Skeletal muscle tissue (tissue), 4 donors: ENCODE data around the gene HAUS7. TPM values are rescaled to one million over a fixed set of nuclear protein-coding genes. Genes with fewer than 3 reads are reported as not detected.

Source experiments
- H3K27ac ChIP-seq: one replicate; pipeline ENCODE4 v1.7.0; 2013; ENCODE audit warnings: mild to moderate bottlenecking, low read depth, low read length, inconsistent platforms
- H3K27me3 ChIP-seq, 3 donors: one replicate each; pipeline ENCODE4 v1.7.0; 2013; ENCODE audit warnings: low read length in 3 of 3; ENCODE audit not compliant: control insufficient read depth in 3 of 3, insufficient read depth in 3 of 3
- H3K36me3 ChIP-seq, 3 donors: one replicate each; pipeline ENCODE4 v1.7.0; 2013; ENCODE audit warnings: low read length in 3 of 3; ENCODE audit not compliant: control insufficient read depth in 3 of 3, insufficient read depth in 3 of 3
- H3K4me1 ChIP-seq, 3 donors: one replicate each; pipeline ENCODE4 v1.7.0; 2013; ENCODE audit warnings: low read length in 3 of 3, mild to moderate bottlenecking in 3 of 3; ENCODE audit not compliant: control insufficient read depth in 3 of 3, insufficient read depth in 3 of 3
- H3K4me3 ChIP-seq, 3 donors: one replicate each; pipeline ENCODE4 v1.7.0; 2013; ENCODE audit warnings: low read length in 3 of 3
- H3K9ac ChIP-seq, 3 donors: one replicate each; pipeline ENCODE4 v1.7.0; 2013; ENCODE audit warnings: low read length in 3 of 3, mild to moderate bottlenecking in 3 of 3, moderate library complexity in 2 of 3, low read depth in 1 of 3
- H3K9me3 ChIP-seq, 3 donors: one replicate each; pipeline ENCODE4 v1.7.0; 2013; ENCODE audit warnings: low read length in 3 of 3; ENCODE audit not compliant: control insufficient read depth in 3 of 3
- total RNA-seq: library from RNA; depleted of rRNA; stranded (reverse); fragments of >200 nt; gene quantifications from one replicate; pipeline ENCODE4 v1.2.3, GENCODE V29; 2014
- donor health status: Osteomylitis.

The HAUS7 gene
- total RNA-seq, 1 donor from 2014 or later = 11.0 TPM

GRCh38 chrX:153450114-153450948 lies 20.0 kb downstream of the HAUS7 start:
- Histone ChIP-seq H3K27me3 (no peaks in the 10 kb centered on the region), H3K4me1 (no peaks in the 10 kb centered on the region), H3K9me3 (no peaks in the 10 kb centered on the region), H3K27ac (no peak overlapping the region), H3K9ac (no peak overlapping the region), H3K36me3 (peaks cover 0 to 5% (median 2%) of the 10 kb centered on the region in 3 donors), H3K4me3 (no peak overlapping the region)

DNA sequence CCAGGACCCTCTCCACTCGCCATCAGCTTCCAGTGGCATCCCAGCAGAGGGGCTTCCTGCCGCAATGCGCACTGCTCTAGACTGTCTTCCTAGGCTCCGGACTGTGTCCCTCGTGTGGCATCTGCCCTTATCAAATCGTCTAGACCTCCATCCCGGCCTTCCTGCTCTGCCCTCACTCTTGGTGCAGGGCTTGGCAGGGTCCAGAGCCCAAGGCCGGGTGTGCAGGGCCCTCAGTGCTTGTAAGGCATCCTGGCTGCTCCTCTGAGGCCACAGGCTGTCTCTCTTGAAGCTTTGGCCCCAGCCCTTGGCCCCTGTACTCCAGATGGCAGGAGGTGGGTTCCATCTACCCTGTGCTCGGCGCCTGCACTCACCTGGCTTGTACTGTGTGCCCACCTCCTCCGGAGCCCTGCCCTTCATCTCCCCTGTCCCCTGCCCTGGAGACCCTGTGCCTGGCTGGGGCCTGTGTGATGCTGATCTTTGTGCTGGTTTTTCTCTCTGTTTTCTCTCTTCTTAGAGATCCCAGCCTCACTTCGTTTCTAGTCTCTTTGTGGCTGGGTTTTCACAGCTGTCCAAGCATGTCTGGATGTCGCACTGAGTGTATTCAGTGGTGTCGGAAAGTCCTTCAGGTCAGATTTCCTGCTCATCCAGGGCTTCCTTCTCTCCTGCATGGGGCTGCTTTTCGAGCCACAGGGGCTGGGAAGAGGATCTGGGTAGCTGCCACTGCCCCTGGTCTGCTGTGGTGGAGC lies 20.8 kb downstream of the HAUS7 start:
- Histone ChIP-seq H3K9ac (no peak overlapping the region), H3K27me3 (no peaks in the 10 kb centered on the region), H3K36me3 (peaks cover 0 to 5% (median 2%) of the 10 kb centered on the region in 3 donors), H3K4me3 (no peak overlapping the region), H3K9me3 (no peaks in the 10 kb centered on the region), H3K4me1 (no peaks in the 10 kb centered on the region), H3K27ac (no peak overlapping the region)

DNA sequence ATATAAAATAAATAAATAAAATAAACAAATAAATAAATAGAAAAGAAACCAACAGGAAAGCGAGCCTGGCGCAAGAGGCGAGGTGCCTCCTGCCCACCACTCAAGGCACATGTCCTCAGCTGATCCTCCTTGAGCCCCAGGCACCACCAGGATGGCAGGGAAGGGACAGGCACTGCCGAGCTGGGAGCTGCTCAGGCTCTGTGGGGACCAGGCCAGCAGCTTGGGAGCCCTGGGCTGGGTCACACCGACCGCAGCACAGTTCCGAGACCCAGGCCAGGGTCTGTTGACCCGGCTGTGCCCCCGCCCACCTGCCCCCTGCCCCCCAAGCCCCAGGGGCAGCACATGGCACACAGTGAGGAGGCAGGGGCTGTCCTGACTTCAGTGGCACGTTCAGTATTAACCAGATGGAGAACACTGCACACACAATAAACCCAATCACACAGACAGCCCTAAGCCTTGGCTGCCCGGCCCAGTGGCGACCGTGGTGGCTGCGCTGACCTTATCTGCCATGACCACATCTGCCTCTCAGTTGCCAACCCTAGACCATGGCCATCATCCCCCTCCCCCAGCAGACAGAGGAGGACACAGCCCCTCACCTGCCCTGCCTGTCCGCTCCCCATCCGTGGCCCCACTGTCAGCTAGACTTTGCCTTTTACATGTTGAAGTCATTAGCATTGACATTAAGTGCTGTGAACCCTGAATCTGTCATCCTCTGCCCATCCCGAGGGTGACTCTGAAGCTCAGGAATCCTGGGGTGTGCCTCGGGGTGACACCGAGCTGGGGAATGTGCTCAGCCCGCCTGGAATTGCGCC lies 21.6 kb downstream of the HAUS7 start:
- Histone ChIP-seq H3K4me3 (no peak overlapping the region), H3K27ac (no peak overlapping the region), H3K9me3 (no peaks in the 10 kb centered on the region), H3K9ac (no peak overlapping the region), H3K36me3 (peaks cover 0 to 5% (median 2%) of the 10 kb centered on the region in 3 donors), H3K27me3 (no peaks in the 10 kb centered on the region), H3K4me1 (no peaks in the 10 kb centered on the region)

DNA sequence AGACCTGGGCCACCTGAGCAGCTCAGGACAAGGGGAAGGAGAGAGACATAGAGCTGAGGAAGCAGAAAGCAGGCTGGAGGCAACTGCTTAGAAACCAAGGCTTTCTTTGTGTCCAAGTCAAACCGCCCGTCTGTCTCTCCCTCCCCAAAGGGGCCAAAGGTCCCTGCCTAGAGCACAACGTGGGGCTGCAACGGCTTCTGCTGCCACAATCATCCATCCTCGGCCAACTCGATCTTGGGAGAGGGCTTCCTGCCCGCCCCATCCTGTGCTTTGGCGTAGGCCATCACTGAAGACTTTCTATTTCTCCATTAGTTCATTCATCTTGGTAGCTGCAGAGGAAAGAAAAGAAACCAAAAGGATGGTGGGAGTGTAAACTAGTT lies 22.8 kb downstream of the HAUS7 start:
- Histone ChIP-seq H3K27ac (no peak overlapping the region), H3K9ac (no peak overlapping the region), H3K36me3 (peaks cover 0 to 5% (median 2%) of the 10 kb centered on the region in 3 donors), H3K27me3 (no peaks in the 10 kb centered on the region), H3K4me1 (no peaks in the 10 kb centered on the region), H3K9me3 (no peaks in the 10 kb centered on the region), H3K4me3 (no peak overlapping the region)

- no peaks in the 10 kb centered on the region for H3K9me3 ChIP-seq
Measured at GRCh38 chrX:153446950-153447580, 23.3 kb downstream of the HAUS7 start.

GRCh38 chrX:153446636-153446936 lies 23.8 kb downstream of the HAUS7 start:
- Histone ChIP-seq H3K9ac (no peak overlapping the region), H3K9me3 (no peaks in the 10 kb centered on the region), H3K4me3 (no peak overlapping the region), H3K27ac (no peak overlapping the region), H3K27me3 (no peaks in the 10 kb centered on the region), H3K4me1 (no peaks in the 10 kb centered on the region), H3K36me3 (peaks cover 0 to 5% (median 2%) of the 10 kb centered on the region in 3 donors)

More at GRCh38 chrX:153446950-153447580, 23.3 kb downstream of the HAUS7 start:
- Histone ChIP-seq H3K36me3 (peaks cover 0 to 5% (median 2%) of the 10 kb centered on the region in 3 donors), H3K9ac (no peak overlapping the region), H3K27me3 (no peaks in the 10 kb centered on the region), H3K4me3 (no peak overlapping the region), H3K27ac (no peak overlapping the region), H3K4me1 (no peaks in the 10 kb centered on the region)

DNA sequence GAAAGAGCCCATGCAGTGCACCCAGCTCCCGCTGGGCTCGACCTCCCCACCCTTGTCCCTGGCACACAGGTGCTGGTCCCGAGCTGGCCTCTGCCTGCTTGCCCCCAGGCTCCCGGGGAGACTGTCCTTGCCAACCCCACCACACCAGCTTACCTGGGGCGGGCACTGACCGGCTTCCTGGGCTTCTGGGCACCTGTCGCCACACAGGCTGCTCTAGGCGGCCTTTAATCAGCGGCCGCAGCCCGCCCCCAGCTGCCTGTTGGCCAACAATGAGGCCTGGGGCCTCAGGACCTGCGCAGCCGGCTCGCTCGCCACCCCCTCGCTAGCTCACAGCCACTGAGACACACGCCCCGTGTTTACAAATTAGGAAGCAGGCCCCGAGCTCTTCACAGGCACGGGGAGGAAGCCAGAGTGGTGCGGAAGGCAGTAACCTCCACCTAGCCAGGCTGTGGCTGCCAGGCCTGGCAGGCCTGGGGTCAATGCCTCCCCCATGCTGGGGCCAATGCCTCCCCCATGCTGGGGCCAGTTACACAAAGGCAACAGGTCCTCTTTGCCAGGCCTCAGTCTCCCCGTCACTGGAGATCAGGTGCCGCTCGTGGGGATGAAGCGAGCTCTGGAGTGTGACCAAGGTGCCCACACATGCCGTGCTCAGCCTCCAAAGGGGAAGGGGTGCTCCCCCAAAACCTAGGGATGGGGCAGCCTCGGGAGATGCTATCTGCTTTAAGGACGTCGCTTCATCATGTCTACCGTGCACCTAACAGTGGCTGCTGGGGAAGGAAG lies 24.3 kb downstream of the HAUS7 start, which contains the start of gene TREX2:
Gene TREX2, minus strand, starts transcription at position 201 of the 780 bp plus-strand sequence. CDS start 626 bp downstream, outside the sequence.
- Histone ChIP-seq H3K27me3 (no peaks in the 10 kb centered on the region), H3K27ac (no peak within 1 kb of the TSS), H3K4me1 (no peaks in the 10 kb centered on the region), H3K36me3 (peaks cover 0 to 5% (median 2%) of the 10 kb centered on the region in 3 donors), H3K4me3 (no peak within 1 kb of the TSS), H3K9ac (no peak within 1 kb of the TSS), H3K9me3 (no peaks in the 10 kb centered on the region)

GRCh38 chrX:153445106-153445855 lies 25.1 kb downstream of the HAUS7 start:
- H3K9ac ChIP-seq = no peak overlapping the region
- no peak overlapping the region for H3K4me3 ChIP-seq
- no peaks in the 10 kb centered on the region for H3K4me1 ChIP-seq
- peaks cover 0 to 3% (median 2%) of the 10 kb centered on the region in 3 donors for H3K36me3 ChIP-seq
- H3K27me3 ChIP-seq = peaks cover 0 to 1% (median 0%) of the 10 kb centered on the region in 3 donors
- no peak overlapping the region for H3K27ac ChIP-seq
- H3K9me3 ChIP-seq = no peaks in the 10 kb centered on the region
